HG03103 (cell line): ENCODE results near the gene PLD1.

Experiments used
- ATAC-seq: cut with Tn5 transposase; IDR thresholded peaks from one replicate; pipeline ENCODE4 v1.9.1; 2021; ENCODE audit warnings: low read depth; ENCODE audit not compliant: unreplicated experiment

Gene PLD1

GRCh38 chr3:171776839-171777583, 33.3 kb downstream of the PLD1 start:
- no peak for ATAC-seq

GRCh38 chr3:171776411-171776810, 33.9 kb downstream of the PLD1 start:
- no peak for ATAC-seq

GRCh38 chr3:171775943-171776342, 34.3 kb downstream of the PLD1 start:
- ATAC-seq = no peak

GRCh38 chr3:171774521-171774920, 35.8 kb downstream of the PLD1 start:
- ATAC-seq = no peak

- ATAC-seq = no peak
These were observed 37.7 kb downstream of the PLD1 start for GRCh38 chr3:171772427-171773056.

GRCh38 chr3:171770689-171771620, 39.3 kb downstream of the PLD1 start:
- no peak for ATAC-seq

- no peak for ATAC-seq
These were observed 40.8 kb downstream of the PLD1 start for GRCh38 chr3:171769461-171769860.

GRCh38 chr3:171768986-171769385, 41.3 kb downstream of the PLD1 start:
- ATAC-seq = no peak

- ATAC-seq = no peak
These were observed 41.9 kb downstream of the PLD1 start for GRCh38 chr3:171768281-171768900.

GRCh38 chr3:171765511-171765887, 44.8 kb downstream of the PLD1 start:
- ATAC-seq = no peak

GRCh38 chr3:171763392-171763791, 46.9 kb downstream of the PLD1 start:
- no peak for ATAC-seq

GRCh38 chr3:171760477-171760876, 49.8 kb downstream of the PLD1 start:
- no peak for ATAC-seq

- no peak for ATAC-seq
These were observed 52.2 kb downstream of the PLD1 start for GRCh38 chr3:171758109-171758508.

- ATAC-seq = no peak
These were observed 52.8 kb downstream of the PLD1 start for GRCh38 chr3:171757361-171758034.

- ATAC-seq = no peak
These were observed 54.6 kb downstream of the PLD1 start for GRCh38 chr3:171755656-171756055.

GRCh38 chr3:171755015-171755589, 55.2 kb downstream of the PLD1 start:
- ATAC-seq = no peak

- ATAC-seq = no peak
These were observed 56.4 kb downstream of the PLD1 start for GRCh38 chr3:171753665-171754408.

GRCh38 chr3:171753025-171753472, 57.2 kb downstream of the PLD1 start:
- no peak for ATAC-seq

- no peak for ATAC-seq
These were observed 58.0 kb downstream of the PLD1 start for GRCh38 chr3:171752329-171752728.
